OCI-LY3 (cell line): Measurements from ENCODE around the gene NOXA1.

Experiments
- H2AFZ ChIP-seq: fragments of 200-600, 300-600 bp; shearing (Covaris generic); 2 replicates; pipeline ENCODE4 v1.6.0; 2014; ENCODE audit warnings: antibody characterized with exemption, low read depth, low read length
- H3K27ac ChIP-seq: fragments of 200-600, 300-600 bp; sonication (generic); 2 replicates; pipeline ENCODE4 v1.5.1; 2014; ENCODE audit warnings: mild to moderate bottlenecking, low read length, moderate library complexity, mixed read lengths
- H3K27me3 ChIP-seq: fragments of 200-600, 300-600 bp; sonication (generic); 2 replicates; pipeline ENCODE4 v1.6.1; 2014; ENCODE audit warnings: low read depth, low read length, mixed read lengths
- H3K36me3 ChIP-seq: fragments of 200-600, 300-600 bp; sonication (generic); replicated peaks from 2 replicates; pipeline ENCODE3; 2014; ENCODE audit warnings: low read depth, low read length, mixed read lengths
- H3K4me1 ChIP-seq: fragments of 300-600, 200-600 bp; sonication (generic); 2 replicates; pipeline ENCODE4 v1.6.1; 2014; ENCODE audit warnings: low read length, mixed read lengths
- H3K4me2 ChIP-seq: fragments of 200-600, 300-600 bp; sonication (generic); 2 replicates; pipeline ENCODE4 v1.6.1; 2014; ENCODE audit warnings: low read length, mixed read lengths
- H3K4me3 ChIP-seq: fragments of 300-600, 200-600 bp; sonication (generic); 2 replicates; pipeline ENCODE4 v1.5.1; 2014; ENCODE audit warnings: antibody characterized with exemption, mild to moderate bottlenecking, low read length, moderate library complexity
- H3K79me2 ChIP-seq: fragments of 300-600, 200-600 bp; shearing (Covaris generic); 2 replicates; pipeline ENCODE4 v1.6.1; 2014; ENCODE audit warnings: mild to moderate bottlenecking, low read length, mixed read lengths
- H3K9ac ChIP-seq: fragments of 300-600, 200-600 bp; shearing (Covaris generic); 2 replicates; pipeline ENCODE4 v1.6.0; 2014; ENCODE audit warnings: mild to moderate bottlenecking, low read length, moderate library complexity
- H3K9me3 ChIP-seq: fragments of 200-600, 300-600 bp; shearing (Covaris generic); 2 replicates; pipeline ENCODE4 v1.6.1; 2014; ENCODE audit warnings: low read length, mixed read lengths; ENCODE audit not compliant: insufficient read depth
- H4K20me1 ChIP-seq: fragments of 200-600, 300-600 bp; sonication (generic); 2 replicates; pipeline ENCODE4 v1.6.1; 2016; ENCODE audit warnings: low read length, mixed read lengths; ENCODE audit not compliant: insufficient read depth
- EZH2phosphoT487 ChIP-seq: fragments of 200-600 bp; shearing (Covaris generic); IDR thresholded peaks from 2 replicates; pipeline ENCODE4 v1.6.1; 2018; ENCODE audit warnings: antibody characterized with exemption, mixed run types, low read depth
- TF ChIP-seq, protein P1 (sequence below): fragments of 200-600, 300-600 bp; sonication (generic); IDR thresholded peaks from 2 replicates; pipeline ENCODE4 v1.5.1; 2014; ENCODE audit warnings: antibody characterized with exemption, low read length, low read depth

The NOXA1 gene

GRCh38 chr9:137438591-137439157, 15.5 kb downstream of the NOXA1 start:
- H3K9ac ChIP-seq: no peak overlapping the region
- H3K4me2 ChIP-seq: no peak overlapping the region
- H3K4me1 ChIP-seq: no peaks in the 10 kb centered on the region
- H3K27ac ChIP-seq: no peak overlapping the region
- H2AFZ ChIP-seq: no peak overlapping the region
- H3K79me2 ChIP-seq: no peaks in the 10 kb centered on the region
- H3K9me3 ChIP-seq: no peaks in the 10 kb centered on the region
- no peaks in the 10 kb centered on the region for H3K36me3 ChIP-seq
- no peak overlapping the region for H3K4me3 ChIP-seq
- H4K20me1 ChIP-seq: no peaks in the 10 kb centered on the region
- TF ChIP-seq EZH2phosphoT487: no peak
- TF ChIP-seq, protein P1, sequence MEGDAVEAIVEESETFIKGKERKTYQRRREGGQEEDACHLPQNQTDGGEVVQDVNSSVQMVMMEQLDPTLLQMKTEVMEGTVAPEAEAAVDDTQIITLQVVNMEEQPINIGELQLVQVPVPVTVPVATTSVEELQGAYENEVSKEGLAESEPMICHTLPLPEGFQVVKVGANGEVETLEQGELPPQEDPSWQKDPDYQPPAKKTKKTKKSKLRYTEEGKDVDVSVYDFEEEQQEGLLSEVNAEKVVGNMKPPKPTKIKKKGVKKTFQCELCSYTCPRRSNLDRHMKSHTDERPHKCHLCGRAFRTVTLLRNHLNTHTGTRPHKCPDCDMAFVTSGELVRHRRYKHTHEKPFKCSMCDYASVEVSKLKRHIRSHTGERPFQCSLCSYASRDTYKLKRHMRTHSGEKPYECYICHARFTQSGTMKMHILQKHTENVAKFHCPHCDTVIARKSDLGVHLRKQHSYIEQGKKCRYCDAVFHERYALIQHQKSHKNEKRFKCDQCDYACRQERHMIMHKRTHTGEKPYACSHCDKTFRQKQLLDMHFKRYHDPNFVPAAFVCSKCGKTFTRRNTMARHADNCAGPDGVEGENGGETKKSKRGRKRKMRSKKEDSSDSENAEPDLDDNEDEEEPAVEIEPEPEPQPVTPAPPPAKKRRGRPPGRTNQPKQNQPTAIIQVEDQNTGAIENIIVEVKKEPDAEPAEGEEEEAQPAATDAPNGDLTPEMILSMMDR: no peak
- no peaks in the 10 kb centered on the region for H3K27me3 ChIP-seq

- Histone ChIP-seq H3K79me2 (no peaks in the 10 kb centered on the region), H3K4me2 (no peak overlapping the region), H4K20me1 (no peaks in the 10 kb centered on the region), H2AFZ (no peak overlapping the region), H3K36me3 (no peaks in the 10 kb centered on the region), H3K4me1 (no peaks in the 10 kb centered on the region), H3K4me3 (no peak overlapping the region), H3K9me3 (no peaks in the 10 kb centered on the region), H3K27ac (no peak overlapping the region), H3K9ac (no peak overlapping the region), H3K27me3 (no peaks in the 10 kb centered on the region)
- no peak for TF ChIP-seq EZH2phosphoT487
- TF ChIP-seq, protein P1: no peak
Measured at GRCh38 chr9:137439158-137439714, 16.0 kb downstream of the NOXA1 start.

- H3K4me3 ChIP-seq: no peak within 1 kb of the TSS
- H3K4me2 ChIP-seq: no peak within 1 kb of the TSS
- no peak within 1 kb of the TSS for H2AFZ ChIP-seq
- TF ChIP-seq, protein P1: no peak
- TF ChIP-seq EZH2phosphoT487: no peak
- H3K27ac ChIP-seq: no peak within 1 kb of the TSS
- no peaks in the 10 kb centered on the region for H3K9me3 ChIP-seq
- H4K20me1 ChIP-seq: no peaks in the 10 kb centered on the region
- H3K9ac ChIP-seq: no peak within 1 kb of the TSS
- H3K36me3 ChIP-seq: no peaks in the 10 kb centered on the region
- peaks cover 15% of the 10 kb centered on the region for H3K4me1 ChIP-seq
- no peaks in the 10 kb centered on the region for H3K79me2 ChIP-seq
- no peaks in the 10 kb centered on the region for H3K27me3 ChIP-seq
Measured at GRCh38 chr9:137441289-137441934, 18.2 kb downstream of the NOXA1 start, which contains the start of gene ENTPD8. Gene ENTPD8 (minus strand): TSS chr9:137441357. CDS start chr9:137438285, 3,072 bp downstream.

- Histone ChIP-seq H3K9me3 (no peaks in the 10 kb centered on the region), H2AFZ (no peak overlapping the region), H3K4me2 (no peak overlapping the region), H3K4me1 (peaks cover 21% of the 10 kb centered on the region), H3K79me2 (no peaks in the 10 kb centered on the region), H3K36me3 (no peaks in the 10 kb centered on the region), H3K27ac (no peak overlapping the region), H3K4me3 (no peak overlapping the region), H3K9ac (no peak overlapping the region), H3K27me3 (no peaks in the 10 kb centered on the region), H4K20me1 (no peaks in the 10 kb centered on the region)
- TF ChIP-seq, protein P1: no peak
- TF ChIP-seq EZH2phosphoT487: no peak
Measured at GRCh38 chr9:137441935-137442321, 18.7 kb downstream of the NOXA1 start.
